Psoas muscle (tissue), 8 donors: Measurements from ENCODE around the gene CHD3. TPM values are rescaled to one million over a fixed set of nuclear protein-coding genes. Genes with fewer than 3 reads are reported as not detected.

Source experiments
- ATAC-seq, 4 donors: fragments of 200-7000 bp; cut with Tn5 transposase; one replicate each; pipeline ENCODE4 v1.9.1; 2020; ENCODE audit warnings: moderate library complexity in 3 of 4, mild to moderate bottlenecking in 2 of 4
- DNase-seq, 2 donors: peaks; one replicate each; pipeline ENCODE4 v3.0.0-alpha.2; 2020
- H3K27ac ChIP-seq: fragments of 200-600 bp; one replicate; pipeline ENCODE4 v1.8.0; 2022
- H3K27me3 ChIP-seq, 3 donors: fragments of 200-600 bp in 1 of 3; one replicate each; pipeline versions ENCODE4 v1.6.1 to v1.8.0; 2013 to 2022; ENCODE audit warnings: low read length in 2 of 3, mild to moderate bottlenecking in 2 of 3, moderate library complexity in 1 of 3; ENCODE audit not compliant: insufficient read depth in 3 of 3
- H3K36me3 ChIP-seq, 2 donors: fragments of 200-600 bp in 1 of 2; one replicate each; pipeline versions ENCODE4 v1.6.1 to v1.8.0; 2013 to 2022; ENCODE audit warnings: low read depth in 1 of 2, mild to moderate bottlenecking in 1 of 2, moderate library complexity in 1 of 2; ENCODE audit not compliant: insufficient read depth in 1 of 2
- H3K4me1 ChIP-seq: fragments of 200-600 bp; one replicate; pipeline ENCODE4 v1.8.0; 2022
- H3K4me3 ChIP-seq: fragments of 200-600 bp; one replicate; pipeline ENCODE4 v1.8.0; 2022; ENCODE audit warnings: mild to moderate bottlenecking
- H3K9me3 ChIP-seq: fragments of 200-600 bp; one replicate; pipeline ENCODE4 v1.8.0; 2022
- CTCF ChIP-seq: fragments of 200-600 bp; IDR thresholded peaks from one replicate; pipeline ENCODE4 v1.8.0; 2022; ENCODE audit warnings: antibody characterized with exemption
- WGBS, 3 donors: extraction: QIAGEN DNeasy Blood & Tissue Kit; methylation state at CpG; one replicate each; pipeline versions ENCODE4 v1.1.6 to v1.1.7; 2013; 5-methylcytosine and 5-hydroxymethylcytosine counted together
- intact Hi-C, 2 donors: fragments of 100-400 bp; cut with DNase I; formaldehyde crosslinking; loops; one replicate each; pipeline versions ENCODE4 v1.11.0 to v1.14.2; 2022
- polyA plus RNA-seq, 3 donors: library from polyadenylated mRNA; stranded (reverse); fragments of 200-250 nt; gene quantifications; one replicate each; pipeline ENCODE4 v1.2.3, GENCODE V29; 2013
- total RNA-seq, 4 donors: library from RNA; stranded (reverse); fragmentation: NEBNext Ultra II Directional in 2 of 4; extraction: Animal tissue kit (Norgen Biotek cat#: 25700) in 2 of 4; gene quantifications; one replicate each; pipeline versions ENCODE4 v1.2.1 to v1.2.4, GENCODE V29; 2021 to 2023
- donor health status: healthy with polysubstance abuse.
- donor health status: DM: no; HTN: no; CAD: no; lungs with moderate emphysema.
- donor health status: Bipolar disorder and iron deficiency.
- donor health status: healthy.
- donor health status: DM: yes; HTN: yes; CAD: no.
- donor health status: DM: no; HTN: no; CAD: no.
- donor health status: DM: no; HTN: no; CAD: no.
- donor health status: DM: yes; HTN: yes; CAD: no.

CHD3 gene
- total and polyA plus RNA-seq, 7 donors = 3.3 to 13.1 (median 6.9) TPM

- Histone ChIP-seq H3K4me1 (peaks cover 8% of the 10 kb centered on the region), H3K36me3 (no peaks in the 10 kb centered on the region), H3K27me3 (no peaks in the 10 kb centered on the region), H3K9me3 (no peaks in the 10 kb centered on the region), H3K27ac (peak overlapping the region; percentile 58), H3K4me3 (peak overlapping the region; percentile 69)
- intact Hi-C loops = no loop called here
- ATAC-seq (peak; percentile 80 to 96 (median 88)), DNase-seq (peak; percentile 88 to 91)
- no peak for TF ChIP-seq CTCF
- 19 to 20% (median 20%) methylated on average over 45 of the region's 45 CpGs for WGBS, 3 donors
These were observed 34.4 kb downstream of the CHD3 start for GRCh38 chr17:7922845-7923628.

- no peak for DNase-seq
- 84 to 89% (median 84%) methylated on average over 3 of the region's 3 CpGs for WGBS, 3 donors
- H3K4me3 ChIP-seq = no peak overlapping the region
- no peak for TF ChIP-seq CTCF
- H3K27me3 ChIP-seq = no peaks in the 10 kb centered on the region
- intact Hi-C loops = no loop called here
- no peaks in the 10 kb centered on the region for H3K9me3 ChIP-seq
- no peak overlapping the region for H3K27ac ChIP-seq
- peaks cover 7% of the 10 kb centered on the region for H3K4me1 ChIP-seq
- no peaks in the 10 kb centered on the region for H3K36me3 ChIP-seq
- no peak for ATAC-seq
These were observed 39.0 kb downstream of the CHD3 start for GRCh38 chr17:7927596-7927995.

- ATAC-seq = no peak
- H3K4me3 ChIP-seq = peak within 1 kb of the TSS; percentile 72
- intact Hi-C loops = no loop called here
These were observed 40.8 kb downstream of the CHD3 start, which contains the start of gene KCNAB3 for GRCh38 chr17:7929158-7930023. TSS of gene KCNAB3 (minus strand) at chr17:7929856. CDS start at chr17:7929435, 421 bp downstream.

More at GRCh38 chr17:7929158-7930023, 40.8 kb downstream of the CHD3 start, which contains the start of gene KCNAB3:
- Histone ChIP-seq H3K9me3 (no peaks in the 10 kb centered on the region), H3K4me1 (peaks cover 15% of the 10 kb centered on the region), H3K27ac (no peak within 1 kb of the TSS), H3K36me3 (no peaks in the 10 kb centered on the region), H3K27me3 (no peaks in the 10 kb centered on the region)
- 38 to 42% (median 38%) methylated on average over 48 to 67 of the region's 67 CpGs for WGBS, 3 donors
- no peak for TF ChIP-seq CTCF
- no peak for DNase-seq
